ENCODE measurements around the gene CENATAC.
A peak's percentile ranks its signal among the peaks of the same experiment; 100 is the strongest.

CENATAC gene

GRCh38 chr11:119051440-119052162, 53.7 kb downstream of the CENATAC start:
- peaks cover 16% of the 10 kb centered on the region for H3K4me1 Mint-ChIP-seq
- H3K27me3 Mint-ChIP-seq (ENCODE audit: low read depth) = no peaks in the 10 kb centered on the region
- H3K4me3 Mint-ChIP-seq = no peak overlapping the region
- H3K9me3 Mint-ChIP-seq = no peaks in the 10 kb centered on the region
- peaks cover 72% of the 10 kb centered on the region for H3K36me3 Mint-ChIP-seq (ENCODE audit: low read depth)
- H3K27ac Mint-ChIP-seq = no peak overlapping the region
- TF ChIP-seq CTCF (IDR thresholded peaks at IDR 0.05; ENCODE audit: unreplicated experiment in 3 of 3) = no peak

- no peaks in the 10 kb centered on the region for H3K27me3 Mint-ChIP-seq (ENCODE audit: low read depth)
- peaks cover 16% of the 10 kb centered on the region for H3K4me1 Mint-ChIP-seq
- H3K4me3 Mint-ChIP-seq = no peak overlapping the region
- TF ChIP-seq CTCF (IDR thresholded peaks at IDR 0.05; ENCODE audit: unreplicated experiment in 3 of 3) = no peak
- no peak overlapping the region for H3K27ac Mint-ChIP-seq
- no peaks in the 10 kb centered on the region for H3K9me3 Mint-ChIP-seq
- H3K36me3 Mint-ChIP-seq (ENCODE audit: low read depth) = peaks cover 70% of the 10 kb centered on the region
Observed at GRCh38 chr11:119052163-119052814, 54.4 kb downstream of the CENATAC start.

DNA sequence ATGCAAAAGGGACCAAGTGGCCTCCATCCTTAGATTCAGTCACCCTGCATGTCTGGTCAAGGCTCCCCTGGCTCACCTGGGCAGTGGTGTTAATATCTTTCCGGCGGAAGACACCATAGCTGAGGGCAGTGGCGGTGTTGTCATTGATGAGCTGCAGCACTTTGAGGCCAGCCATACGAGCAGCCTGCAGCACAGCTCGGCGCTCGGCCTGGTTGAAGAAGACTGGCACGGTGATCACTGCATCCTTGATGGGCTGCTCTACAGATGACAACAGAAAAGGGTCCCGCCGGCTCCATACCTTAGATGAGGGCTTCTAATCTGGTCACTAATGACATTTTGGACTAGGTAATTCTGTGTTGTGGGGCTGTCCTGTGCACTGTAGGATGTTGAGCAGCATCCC, 56.5 kb downstream of the CENATAC start:
- Mint-ChIP-seq H3K4me3 (peak overlapping the region; percentile 74 to 92 (median 75)), H3K9me3 (no peaks in the 10 kb centered on the region), H3K36me3 (ENCODE audit: low read depth) (peaks cover 52% of the 10 kb centered on the region), H3K27ac (no peak overlapping the region), H3K27me3 (ENCODE audit: low read depth) (no peaks in the 10 kb centered on the region), H3K4me1 (peaks cover 27% of the 10 kb centered on the region)
- TF ChIP-seq CTCF (IDR thresholded peaks at IDR 0.05; ENCODE audit: unreplicated experiment in 3 of 3) = no peak

DNA sequence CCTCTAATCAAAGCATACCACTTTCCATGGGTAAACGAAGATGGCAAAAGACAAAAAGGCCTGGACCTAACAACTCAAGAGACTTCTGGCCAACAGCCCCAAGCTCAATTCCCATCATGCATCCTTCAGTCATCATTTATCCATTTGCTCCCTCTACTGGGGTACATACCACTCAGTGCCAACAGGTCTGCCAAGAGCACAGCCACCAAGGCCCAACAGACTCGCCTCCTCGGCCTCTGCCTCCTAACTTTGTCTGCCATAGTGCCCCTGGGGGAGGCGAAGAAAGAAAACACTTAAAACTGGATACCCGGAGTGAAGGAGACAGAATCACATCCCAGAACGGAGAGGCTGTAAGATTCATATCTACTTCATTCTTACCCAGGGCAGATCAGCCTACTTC, 58.0 kb downstream of the CENATAC start:
- Mint-ChIP-seq H3K27ac (peak overlapping the region; percentile 27 to 88 (median 59)), H3K27me3 (ENCODE audit: low read depth) (no peaks in the 10 kb centered on the region), H3K4me1 (peaks cover 27% of the 10 kb centered on the region), H3K36me3 (ENCODE audit: low read depth) (peaks cover 44% of the 10 kb centered on the region), H3K9me3 (no peaks in the 10 kb centered on the region), H3K4me3 (peak overlapping the region; percentile 89 to 99 (median 92))
- no peak for TF ChIP-seq CTCF (IDR thresholded peaks at IDR 0.05; ENCODE audit: unreplicated experiment in 3 of 3)

- H3K4me1 Mint-ChIP-seq = peaks cover 31% of the 10 kb centered on the region
- peak overlapping the region; percentile 55 to 94 (median 90) for H3K27ac Mint-ChIP-seq
- H3K9me3 Mint-ChIP-seq = no peaks in the 10 kb centered on the region
- no peak for TF ChIP-seq CTCF (IDR thresholded peaks at IDR 0.05; ENCODE audit: unreplicated experiment in 3 of 3)
- peak overlapping the region; percentile 92 to 99 (median 97) for H3K4me3 Mint-ChIP-seq
- no peaks in the 10 kb centered on the region for H3K27me3 Mint-ChIP-seq (ENCODE audit: low read depth)
- peaks cover 38% of the 10 kb centered on the region for H3K36me3 Mint-ChIP-seq (ENCODE audit: low read depth)
Observed at GRCh38 chr11:119056421-119056999, 58.6 kb downstream of the CENATAC start.

Data from nephron (organoid).